ENCODE data around the gene CEMP1. TPM values are rescaled to one million over a fixed set of nuclear protein-coding genes. Genes with fewer than 3 reads are reported as not detected.

CEMP1 gene
- total RNA-seq, 3 donors from 2014 or later = 2.3 to 2.6 TPM; not detected in 1

DNA sequence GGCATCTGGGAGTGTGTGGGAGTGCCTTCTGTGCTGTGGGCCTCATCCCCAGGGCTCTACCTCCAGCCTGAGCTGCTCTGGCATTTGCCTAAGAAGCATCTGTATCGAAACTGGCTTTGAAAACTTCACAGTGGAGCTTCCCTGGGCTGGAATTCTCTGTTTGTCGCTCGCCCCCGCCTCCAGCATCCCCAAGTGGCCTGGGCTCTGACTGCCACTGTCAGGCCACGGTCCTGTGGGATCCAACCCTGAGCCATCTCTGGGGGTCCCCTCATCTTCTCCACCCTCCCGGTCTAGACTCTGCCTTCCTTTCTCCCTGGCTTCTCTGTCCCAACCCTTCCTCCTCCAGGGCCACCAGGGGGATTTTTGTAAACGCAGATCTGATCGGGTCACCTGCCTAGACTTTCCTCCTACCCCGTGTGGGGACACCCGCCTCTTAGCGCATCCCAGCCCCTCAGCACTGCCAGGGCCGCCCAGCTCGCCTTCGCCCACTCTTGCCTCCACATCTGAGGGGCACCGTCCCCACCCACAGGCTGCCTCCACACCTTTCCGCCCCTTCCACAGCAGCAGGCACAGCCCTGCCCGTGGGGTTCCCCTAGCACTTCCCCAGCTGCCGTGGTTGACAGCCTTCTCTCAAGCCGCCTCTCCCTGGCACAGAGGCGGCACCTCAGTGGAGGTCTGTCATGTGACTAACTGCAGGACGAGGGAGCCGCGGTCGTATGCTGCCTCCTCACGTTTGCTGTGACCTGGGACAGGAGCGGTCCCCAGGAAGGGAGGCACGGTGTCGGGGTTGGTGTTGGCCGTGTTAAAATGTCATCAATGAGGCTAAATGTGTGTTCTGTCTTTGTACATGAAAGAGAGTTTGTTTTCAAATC is 44.3 kb downstream of the CEMP1 start:
- peak; percentile 71 to 74 for DNase-seq (ENCODE audit: low spot score in 2 of 2)
- no peaks in the 10 kb centered on the region for H3K9me3 ChIP-seq
- H3K27me3 ChIP-seq = no peaks in the 10 kb centered on the region
- H3K27ac ChIP-seq = peak overlapping the region; percentile 29 to 90
- H3K36me3 ChIP-seq = no peaks in the 10 kb centered on the region
- intact Hi-C loops (cut with DNase I; ENCODE audit: low total_unique reads) = no loop called here
- H3K4me1 ChIP-seq = peaks cover 10 to 25% of the 10 kb centered on the region in 2 donors
- H3K4me3 ChIP-seq = no peak overlapping the region
- TF ChIP-seq, protein P1, sequence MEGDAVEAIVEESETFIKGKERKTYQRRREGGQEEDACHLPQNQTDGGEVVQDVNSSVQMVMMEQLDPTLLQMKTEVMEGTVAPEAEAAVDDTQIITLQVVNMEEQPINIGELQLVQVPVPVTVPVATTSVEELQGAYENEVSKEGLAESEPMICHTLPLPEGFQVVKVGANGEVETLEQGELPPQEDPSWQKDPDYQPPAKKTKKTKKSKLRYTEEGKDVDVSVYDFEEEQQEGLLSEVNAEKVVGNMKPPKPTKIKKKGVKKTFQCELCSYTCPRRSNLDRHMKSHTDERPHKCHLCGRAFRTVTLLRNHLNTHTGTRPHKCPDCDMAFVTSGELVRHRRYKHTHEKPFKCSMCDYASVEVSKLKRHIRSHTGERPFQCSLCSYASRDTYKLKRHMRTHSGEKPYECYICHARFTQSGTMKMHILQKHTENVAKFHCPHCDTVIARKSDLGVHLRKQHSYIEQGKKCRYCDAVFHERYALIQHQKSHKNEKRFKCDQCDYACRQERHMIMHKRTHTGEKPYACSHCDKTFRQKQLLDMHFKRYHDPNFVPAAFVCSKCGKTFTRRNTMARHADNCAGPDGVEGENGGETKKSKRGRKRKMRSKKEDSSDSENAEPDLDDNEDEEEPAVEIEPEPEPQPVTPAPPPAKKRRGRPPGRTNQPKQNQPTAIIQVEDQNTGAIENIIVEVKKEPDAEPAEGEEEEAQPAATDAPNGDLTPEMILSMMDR (IDR thresholded peaks at IDR 0.05) = peak in 1 of 3 donors; percentile 16
- no peak for TF ChIP-seq POLR2A (IDR thresholded peaks at IDR 0.05)
- no peak for TF ChIP-seq POLR2AphosphoS5 (IDR thresholded peaks at IDR 0.05)

DNA sequence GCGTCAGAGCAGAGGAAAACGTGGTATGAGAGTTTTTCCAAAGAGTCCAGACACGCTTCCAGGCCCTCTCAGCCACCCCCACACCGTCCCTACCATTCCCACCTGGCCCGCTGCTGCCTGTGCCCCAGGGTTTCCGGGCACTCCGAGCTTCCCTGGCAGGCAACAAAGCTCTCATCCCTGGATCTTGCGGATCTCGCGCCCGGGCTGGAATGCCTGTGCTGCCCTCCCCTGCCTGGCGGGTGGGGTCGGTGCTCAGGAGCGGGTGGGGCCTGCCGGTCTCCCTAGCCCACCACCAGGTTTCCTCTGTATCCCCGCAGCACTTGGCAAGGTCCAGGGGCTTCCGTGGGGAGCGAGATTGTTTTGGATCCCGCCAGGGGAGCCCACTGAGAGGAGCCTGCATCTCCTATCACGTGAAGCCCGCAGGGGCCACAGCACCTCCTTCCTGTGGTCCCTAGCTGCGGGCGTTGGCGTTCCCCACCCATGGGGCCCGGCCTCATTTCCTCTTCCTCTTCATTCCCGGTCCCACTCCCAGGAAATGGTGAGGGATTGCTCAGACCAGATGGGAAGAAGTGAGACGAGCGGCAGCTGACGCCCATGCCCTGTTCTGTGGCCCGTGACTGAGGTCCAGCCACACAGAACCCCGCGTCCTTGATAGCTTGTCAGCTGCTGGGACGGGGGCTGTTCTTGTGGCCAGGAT is 45.2 kb downstream of the CEMP1 start:
- H3K27me3 ChIP-seq = no peaks in the 10 kb centered on the region
- intact Hi-C loops (cut with DNase I; ENCODE audit: low total_unique reads) = no loop called here
- H3K4me1 ChIP-seq = peaks cover 10 to 27% of the 10 kb centered on the region in 2 donors

DNA sequence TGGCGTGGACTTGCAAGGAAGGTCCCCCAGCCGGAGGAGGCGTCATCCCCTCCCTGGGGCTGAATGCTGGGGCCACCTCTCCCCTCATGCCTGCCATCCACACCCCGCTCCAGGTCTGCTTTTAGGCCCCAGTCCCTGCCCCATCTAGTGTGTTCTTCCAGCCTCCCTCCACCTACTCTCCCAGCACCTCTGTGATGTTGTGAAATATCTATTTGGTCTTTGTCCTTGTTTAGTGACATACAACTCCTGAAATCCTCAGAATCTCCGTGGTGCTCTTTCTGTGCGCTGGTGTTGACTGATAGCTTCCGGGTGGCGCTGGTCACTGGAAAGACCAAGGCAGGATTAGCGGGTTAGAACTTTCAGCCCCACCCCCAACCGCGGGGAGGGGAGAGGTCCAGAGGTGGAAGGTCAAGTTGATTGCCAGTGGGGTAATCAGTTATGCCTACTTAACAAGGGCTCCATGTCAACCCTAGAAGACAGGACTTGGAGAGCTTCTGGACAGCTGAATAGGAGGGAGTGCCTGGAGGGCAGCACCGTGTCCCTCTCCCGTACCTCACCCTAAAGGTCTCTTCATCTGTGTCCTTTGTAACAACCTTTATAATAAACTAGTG is 46.2 kb downstream of the CEMP1 start:
- no peaks in the 10 kb centered on the region for H3K27me3 ChIP-seq
- H3K4me3 ChIP-seq = no peak overlapping the region
- no peaks in the 10 kb centered on the region for H3K36me3 ChIP-seq
- H3K4me1 ChIP-seq = peaks cover 10 to 27% of the 10 kb centered on the region in 2 donors
- no peaks in the 10 kb centered on the region for H3K9me3 ChIP-seq
- H3K27ac ChIP-seq = peak overlapping the region; percentile 78 to 90
- TF ChIP-seq, protein P1 (IDR thresholded peaks at IDR 0.05) = no peak
- TF ChIP-seq POLR2A (IDR thresholded peaks at IDR 0.05) (no peak), POLR2AphosphoS5 (IDR thresholded peaks at IDR 0.05) (no peak)
- intact Hi-C loops (cut with DNase I; ENCODE audit: low total_unique reads) = no loop called here
- DNase-seq (ENCODE audit: low spot score in 2 of 2) = no peak

More for the DNA sequence above, 45.2 kb downstream of the CEMP1 start:
- no peak for TF ChIP-seq POLR2AphosphoS5 (IDR thresholded peaks at IDR 0.05)
- TF ChIP-seq, protein P1 (IDR thresholded peaks at IDR 0.05) = no peak
- no peak for TF ChIP-seq POLR2A (IDR thresholded peaks at IDR 0.05)
- no peak for DNase-seq (ENCODE audit: low spot score in 2 of 2)
- peak overlapping the region in 2 of 3 donors; percentile 7 to 26 for H3K4me3 ChIP-seq
- H3K9me3 ChIP-seq = no peaks in the 10 kb centered on the region
- H3K27ac ChIP-seq = peak overlapping the region; percentile 29 to 90
- no peaks in the 10 kb centered on the region for H3K36me3 ChIP-seq

DNA sequence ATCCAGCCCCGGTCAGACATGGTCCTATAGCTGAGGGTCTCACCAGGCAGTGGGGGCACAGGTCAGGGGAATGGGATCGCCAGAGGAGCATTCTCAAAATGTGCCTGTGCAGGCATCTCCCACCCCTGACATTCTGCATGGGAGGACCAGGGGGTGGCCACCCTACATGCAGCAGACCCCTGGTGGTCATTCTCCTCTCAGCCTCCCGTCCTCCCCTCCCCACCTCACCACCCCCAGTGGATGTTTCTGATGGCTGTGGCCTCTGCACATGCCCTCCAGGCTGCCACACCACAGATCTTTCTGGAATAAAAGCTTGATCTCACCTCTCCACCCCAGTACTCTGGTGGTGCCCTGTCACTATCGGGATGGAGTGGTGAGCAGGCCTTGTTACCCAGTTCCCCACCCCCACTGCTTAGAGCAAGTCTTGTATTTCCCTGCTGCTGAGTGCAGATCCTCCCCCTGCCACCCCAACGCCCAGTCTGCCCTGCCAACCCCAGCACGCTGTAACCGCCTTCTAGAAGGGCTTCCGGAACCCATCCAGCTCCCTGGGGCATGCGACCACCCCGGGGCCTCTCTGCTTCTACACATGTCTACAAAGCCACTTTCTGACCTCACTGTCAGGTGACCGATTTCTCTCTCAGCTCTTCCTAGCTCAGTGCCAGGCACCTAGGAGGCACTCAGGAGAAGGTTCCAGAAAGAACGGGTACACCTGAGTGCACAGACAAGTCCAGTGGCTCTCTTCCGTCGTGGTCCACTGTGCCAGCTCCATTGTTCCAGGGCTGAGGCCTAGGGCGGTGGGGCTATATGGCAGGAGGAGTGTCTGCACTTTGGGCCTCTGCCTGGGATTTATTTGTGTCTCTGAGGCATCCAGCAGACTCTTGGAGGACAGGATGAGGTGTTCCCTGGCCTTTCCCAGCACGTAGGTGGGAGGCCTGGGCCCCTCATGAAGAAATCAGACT is 47.0 kb downstream of the CEMP1 start:
- Histone ChIP-seq H3K27ac (peak overlapping the region; percentile 78 to 90), H3K9me3 (no peaks in the 10 kb centered on the region), H3K4me1 (peaks cover 10 to 27% of the 10 kb centered on the region in 2 donors), H3K36me3 (no peaks in the 10 kb centered on the region), H3K27me3 (no peaks in the 10 kb centered on the region), H3K4me3 (peak overlapping the region in 1 of 3 donors; percentile 40)
- no peak for DNase-seq (ENCODE audit: low spot score in 2 of 2)
- no peak for TF ChIP-seq POLR2AphosphoS5 (IDR thresholded peaks at IDR 0.05)
- TF ChIP-seq POLR2A (IDR thresholded peaks at IDR 0.05) = no peak
- TF ChIP-seq, protein P1 (IDR thresholded peaks at IDR 0.05) = no peak
- intact Hi-C loops (cut with DNase I; ENCODE audit: low total_unique reads) = no loop called here
